Mammary epithelial cell (primary cell): ENCODE data around the gene ATXN10.

Experiments used
- CTCF ChIP-seq, 2 donors: IDR thresholded peaks in 1 of 2; conservative IDR thresholded peaks in 1 of 2; 2 replicates each; pipeline ENCODE4 v1.5.1; 2011 to 2012; ENCODE audit warnings: inconsistent platforms in 2 of 2, low read length in 2 of 2, mild to moderate bottlenecking in 2 of 2, control low read depth in 1 of 2, low read depth in 1 of 2; ENCODE audit not compliant: insufficient read depth in 1 of 2; ENCODE audit errors: extremely low read depth in 1 of 2
- EZH2 ChIP-seq: IDR thresholded peaks from 2 replicates; pipeline ENCODE4 v1.6.1; 2012; ENCODE audit warnings: low read length, inconsistent platforms, borderline replicate concordance

GRCh38 chr22:45777852-45778375, 106.3 kb downstream of the ATXN10 start:
- TF ChIP-seq CTCF (conservative IDR thresholded peaks at IDR 0.05 in 1 of 2, IDR thresholded peaks at IDR 0.05 in 1 of 2; ENCODE audit: extremely low read depth in 1 of 2, insufficient read depth in 1 of 2, low read depth in 1 of 2, low read length in 2 of 2): no peak
- no peak for TF ChIP-seq EZH2
